Measurements from ENCODE around the gene RNF126.

DNA sequence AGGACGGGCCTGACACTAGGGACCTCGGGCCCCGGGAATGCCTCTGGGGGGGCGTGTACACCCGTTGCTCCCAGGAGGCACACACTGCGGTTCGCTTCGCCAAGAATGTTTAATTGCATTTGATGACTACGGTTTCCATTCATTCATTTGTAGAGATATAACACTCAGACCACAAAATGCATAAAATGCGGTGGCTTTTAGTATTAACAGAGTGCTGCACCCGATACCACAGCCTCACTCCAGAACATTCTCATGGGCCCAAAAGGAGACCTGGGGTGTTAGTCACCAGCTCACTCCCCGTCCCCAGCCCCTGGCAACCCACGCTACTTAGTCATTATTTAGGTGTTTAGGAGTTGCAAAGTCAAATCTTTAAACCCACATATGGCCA lies 51.5 kb downstream of the RNF126 start:
- TF ChIP-seq TAF1 (IDR thresholded peaks at IDR 0.05; ENCODE audit: low read depth) = no peak
- TF ChIP-seq, protein P1, sequence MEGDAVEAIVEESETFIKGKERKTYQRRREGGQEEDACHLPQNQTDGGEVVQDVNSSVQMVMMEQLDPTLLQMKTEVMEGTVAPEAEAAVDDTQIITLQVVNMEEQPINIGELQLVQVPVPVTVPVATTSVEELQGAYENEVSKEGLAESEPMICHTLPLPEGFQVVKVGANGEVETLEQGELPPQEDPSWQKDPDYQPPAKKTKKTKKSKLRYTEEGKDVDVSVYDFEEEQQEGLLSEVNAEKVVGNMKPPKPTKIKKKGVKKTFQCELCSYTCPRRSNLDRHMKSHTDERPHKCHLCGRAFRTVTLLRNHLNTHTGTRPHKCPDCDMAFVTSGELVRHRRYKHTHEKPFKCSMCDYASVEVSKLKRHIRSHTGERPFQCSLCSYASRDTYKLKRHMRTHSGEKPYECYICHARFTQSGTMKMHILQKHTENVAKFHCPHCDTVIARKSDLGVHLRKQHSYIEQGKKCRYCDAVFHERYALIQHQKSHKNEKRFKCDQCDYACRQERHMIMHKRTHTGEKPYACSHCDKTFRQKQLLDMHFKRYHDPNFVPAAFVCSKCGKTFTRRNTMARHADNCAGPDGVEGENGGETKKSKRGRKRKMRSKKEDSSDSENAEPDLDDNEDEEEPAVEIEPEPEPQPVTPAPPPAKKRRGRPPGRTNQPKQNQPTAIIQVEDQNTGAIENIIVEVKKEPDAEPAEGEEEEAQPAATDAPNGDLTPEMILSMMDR (IDR thresholded peaks at IDR 0.05; ENCODE audit: poor library complexity, severe bottlenecking) = no peak

Measured in neural cell (in vitro differentiated cells).